H1 (cell line): ENCODE data around the gene MARCHF10. TPM values are rescaled to one million over a fixed set of nuclear protein-coding genes. Genes with fewer than 3 reads are reported as not detected.

ENCODE experiments used
- CTCF ChIA-PET: fragments of 300-600 bp; sonication (Branson Sonifier 250); formaldehyde crosslinking; loops from one replicate; lab custom pipeline; 2021; ENCODE audit not compliant: partially characterized antibody; lab: Charles Lee
- POLR2A ChIA-PET: fragments of 300-600 bp; sonication (Branson Sonifier 250); formaldehyde crosslinking; loops from one replicate; lab custom pipeline; 2021; ENCODE audit warnings: inconsistent platforms; ENCODE audit not compliant: partially characterized antibody; lab: Charles Lee
- DNase-seq, 2 experiments: peaks; one replicate each; pipeline versions ENCODE4 v3.0.0 to v3.0.0-alpha.2; 2010 to 2022; ENCODE audit warnings: low spot score in 2 of 2, low read depth in 1 of 2, mixed read lengths in 1 of 2
- FAIRE-seq: peaks from 2 replicates; lab custom pipeline; 2011; peaks lifted over from hg19 to GRCh38; lab: Jason Lieb, UNC
- H2AFZ ChIP-seq: 2 replicates; pipeline ENCODE4 v1.8.1; 2012; ENCODE audit warnings: low read length, inconsistent platforms
- H2AK5ac ChIP-seq: 2 replicates; pipeline ENCODE4 v1.6.1; 2013; ENCODE audit warnings: low read depth, low read length
- H2BK120ac ChIP-seq: replicated peaks from 2 replicates; pipeline ENCODE3; 2013; ENCODE audit warnings: low read depth, low read length, inconsistent platforms
- H2BK12ac ChIP-seq: 2 replicates; pipeline ENCODE4 v1.6.1; 2013; ENCODE audit warnings: low read depth, low read length
- H2BK15ac ChIP-seq: 2 replicates; pipeline ENCODE4 v1.6.1; 2013; ENCODE audit warnings: low read length
- H2BK20ac ChIP-seq: 2 replicates; pipeline ENCODE4 v1.6.1; 2013; ENCODE audit warnings: low read length
- H2BK5ac ChIP-seq: 2 replicates; pipeline ENCODE4 v1.6.1; 2013; ENCODE audit warnings: low read depth, low read length
- H3K14ac ChIP-seq: 2 replicates; pipeline ENCODE4 v1.6.1; 2013; ENCODE audit warnings: inconsistent platforms; ENCODE audit not compliant: insufficient read length
- H3K18ac ChIP-seq: 2 replicates; pipeline ENCODE4 v1.6.1; 2013; ENCODE audit warnings: low read length; ENCODE audit errors: extremely low read depth
- H3K23ac ChIP-seq: 2 replicates; pipeline ENCODE4 v1.6.1; 2013; ENCODE audit warnings: inconsistent platforms; ENCODE audit not compliant: insufficient read length
- H3K23me2 ChIP-seq: 2 replicates; pipeline ENCODE4 v1.6.1; 2013; ENCODE audit warnings: low read depth, low read length
- H3K27ac ChIP-seq: 2 replicates; pipeline ENCODE4 v1.6.1; 2011; ENCODE audit warnings: low read depth, low read length, inconsistent platforms
- H3K27me3 ChIP-seq, 4 experiments: replicated peaks in 1 of 4; 1 replicate in 1 of 4; 2 replicates in 3 of 4; pipeline versions ENCODE4 v1.6.1 to v1.8.1; 2011 to 2013; ENCODE audit warnings: low read length in 3 of 4, mild to moderate bottlenecking in 3 of 4, inconsistent platforms in 2 of 4, mixed read lengths in 2 of 4, moderate library complexity in 1 of 4; ENCODE audit not compliant: control insufficient read depth in 3 of 4, insufficient read depth in 3 of 4; ENCODE audit errors: extremely low read depth in 1 of 4
- H3K36me3 ChIP-seq, 4 experiments: 2 replicates each; pipeline versions ENCODE4 v1.6.1 to v1.8.1; 2011 to 2013; ENCODE audit warnings: mild to moderate bottlenecking in 4 of 4, low read length in 3 of 4, moderate library complexity in 2 of 4, control low read depth in 1 of 4, inconsistent platforms in 1 of 4; ENCODE audit not compliant: insufficient read depth in 4 of 4, control insufficient read depth in 2 of 4
- H3K4ac ChIP-seq: replicated peaks from 2 replicates; pipeline ENCODE3; 2013; ENCODE audit warnings: low read length, low read depth, mixed read lengths, inconsistent platforms; ENCODE audit not compliant: insufficient read length
- H3K4me1 ChIP-seq, 4 experiments: replicated peaks in 1 of 4; 1 replicate in 1 of 4; 2 replicates in 3 of 4; pipeline versions ENCODE4 v1.6.1 to v1.8.1; 2011 to 2013; ENCODE audit warnings: low read length in 3 of 4, inconsistent platforms in 2 of 4, mixed read lengths in 1 of 4; ENCODE audit not compliant: insufficient read depth in 4 of 4, control insufficient read depth in 3 of 4
- H3K4me2 ChIP-seq, 2 experiments: 2 replicates each; pipeline versions ENCODE4 v1.6.1 to v1.8.1; 2011 to 2013; ENCODE audit warnings: low read depth in 2 of 2, low read length in 2 of 2, control low read depth in 1 of 2, inconsistent platforms in 1 of 2, mild to moderate bottlenecking in 1 of 2; ENCODE audit not compliant: insufficient read depth in 1 of 2
- H3K4me3 ChIP-seq, 4 experiments: fragments of 200-600, 300-600 bp in 1 of 4; sonication (generic), shearing (Covaris generic), sonication (Bioruptor Twin) in 1 of 4; 2 replicates each; pipeline versions ENCODE4 v1.5.1 to v1.8.1; 2011 to 2016; ENCODE audit warnings: low read length in 4 of 4, low read depth in 3 of 4, control low read depth in 2 of 4, inconsistent platforms in 2 of 4, mild to moderate bottlenecking in 2 of 4, mixed read lengths in 1 of 4, moderate library complexity in 1 of 4; ENCODE audit not compliant: insufficient read depth in 2 of 4; ENCODE audit errors: extremely low read depth in 1 of 4
- H3K56ac ChIP-seq: replicated peaks from 2 replicates; pipeline ENCODE3; 2013; ENCODE audit warnings: low read depth, mild to moderate bottlenecking, mixed read lengths, low read length, inconsistent platforms; ENCODE audit not compliant: insufficient read length
- H3K79me1 ChIP-seq: 2 replicates; pipeline ENCODE4 v1.6.1; 2013; ENCODE audit warnings: low read depth, low read length, control low read depth
- H3K79me2 ChIP-seq, 2 experiments: 2 replicates each; pipeline versions ENCODE4 v1.6.1 to v1.8.1; 2012 to 2013; ENCODE audit warnings: low read length in 2 of 2, mild to moderate bottlenecking in 2 of 2, inconsistent platforms in 1 of 2; ENCODE audit not compliant: insufficient read depth in 2 of 2, control insufficient read depth in 1 of 2
- H3K9ac ChIP-seq, 4 experiments: replicated peaks in 1 of 4; 1 replicate in 1 of 4; 2 replicates in 3 of 4; pipeline versions ENCODE4 v1.6.1 to v1.8.1; 2011 to 2013; ENCODE audit warnings: low read depth in 3 of 4, low read length in 3 of 4, control low read depth in 2 of 4, mild to moderate bottlenecking in 2 of 4, moderate library complexity in 2 of 4, inconsistent platforms in 1 of 4; ENCODE audit errors: extremely low read depth in 1 of 4
- H3K9me3 ChIP-seq, 2 experiments: 2 replicates each; pipeline versions ENCODE4 v1.6.1 to v1.8.1; 2012 to 2013; ENCODE audit warnings: mild to moderate bottlenecking in 2 of 2, moderate library complexity in 2 of 2, control low read depth in 1 of 2, inconsistent platforms in 1 of 2, low read depth in 1 of 2, low read length in 1 of 2, mixed read lengths in 1 of 2; ENCODE audit not compliant: insufficient read depth in 2 of 2
- H4K20me1 ChIP-seq, 2 experiments: replicated peaks in 1 of 2; 2 replicates each; pipeline versions ENCODE3 to v1.8.1; 2011 to 2013; ENCODE audit warnings: inconsistent platforms in 2 of 2, low read length in 2 of 2, mild to moderate bottlenecking in 1 of 2; ENCODE audit not compliant: insufficient read depth in 2 of 2, control insufficient read depth in 1 of 2
- H4K5ac ChIP-seq: 2 replicates; pipeline ENCODE4 v1.6.1; 2013; ENCODE audit warnings: low read length, low read depth, mixed read lengths, inconsistent platforms; ENCODE audit not compliant: insufficient read length
- H4K8ac ChIP-seq: 2 replicates; pipeline ENCODE4 v1.8.0; 2013; ENCODE audit warnings: mild to moderate bottlenecking, moderate library complexity, low read length, inconsistent platforms; ENCODE audit not compliant: insufficient read depth; ENCODE audit errors: extremely low read depth
- H4K91ac ChIP-seq: replicated peaks from 2 replicates; pipeline ENCODE3; 2013; ENCODE audit warnings: low read length, mixed read lengths, inconsistent platforms; ENCODE audit not compliant: insufficient read length
- EZH2 ChIP-seq: fragments of 200-600 bp; sonication (generic); IDR thresholded peaks from 2 replicates; pipeline ENCODE4 v1.7.1; 2012; ENCODE audit warnings: low read depth, mild to moderate bottlenecking, moderate library complexity, low read length, inconsistent platforms; ENCODE audit not compliant: severe bottlenecking
- WGBS, 2 experiments: shearing (Covaris generic) in 1 of 2; methylation state at CpG; one replicate each; pipeline versions ENCODE4 v1.1.6 to v1.1.7; 2013 to 2015; ENCODE audit warnings: low lambda C conversion rate in 2 of 2, mixed read lengths in 2 of 2, inconsistent platforms in 1 of 2, low coverage in 1 of 2, missing lambda C conversion rate in 1 of 2; ENCODE audit not compliant: insufficient replicate concordance in 2 of 2, insufficient coverage in 1 of 2, insufficient read length in 1 of 2; ENCODE audit errors: extremely low coverage in 1 of 2, missing lambda C conversion rate in 1 of 2; 5-methylcytosine and 5-hydroxymethylcytosine counted together
- polyA plus RNA-seq, 7 experiments: library from polyadenylated mRNA; depleted of rRNA in 3 of 7; stranded (reverse) in 5 of 7; unstranded in 2 of 7; fragments of >200 nt in 5 of 7; fragments of 200-250 nt in 2 of 7; gene quantifications; 1 replicate in 5 of 7; 2 replicates in 1 of 7; 4 replicates in 1 of 7; pipeline versions ENCODE4 v1.2.1 to v1.2.3, GENCODE V29; 2011 to 2013; ENCODE audit warnings: missing spikeins in 2 of 7, mixed read lengths in 2 of 7
- total RNA-seq: library from RNA; stranded (reverse); fragmentation: NEBNext Ultra II Directional; extraction: Animal tissue kit (Norgen Biotek cat#: 25700); gene quantifications from 2 replicates; pipeline ENCODE4 v1.2.1, GENCODE V29; 2021

MARCHF10 gene
- total and polyA plus RNA-seq, 2 of the 8 experiments (the other 6 are each of a cell fraction or from before 2014, with no cell fraction given): 0.48 to 0.73 TPM

- no peak overlapping the region for H3K4ac ChIP-seq
- no peak overlapping the region for H3K27ac ChIP-seq
- 100% methylated on average over 3 of the region's 3 CpGs; no CpG with 5 or more reads in 1 of the 2 experiments for whole genome bisulfite sequencing, 2 experiments
- H3K4me3 ChIP-seq: no peak overlapping the region
- H3K4me1 ChIP-seq: no peaks in the 10 kb centered on the region; a peak in 2 of 7 replicates
- no peaks in the 10 kb centered on the region; a peak in 1 of 8 replicates for H3K36me3 ChIP-seq
- H3K14ac ChIP-seq: no peak overlapping the region
- H4K5ac ChIP-seq: no peak overlapping the region
- no peaks in the 10 kb centered on the region for H3K79me2 ChIP-seq
- CTCF ChIA-PET: no interaction called here
- no peak overlapping the region for H2BK5ac ChIP-seq
- no peaks in the 10 kb centered on the region for H3K27me3 ChIP-seq
- no peak for DNase-seq
- H4K8ac ChIP-seq: no peak overlapping the region
- no peaks in the 10 kb centered on the region for H4K20me1 ChIP-seq
- H3K56ac ChIP-seq: no peak overlapping the region
- no peak overlapping the region for H2BK120ac ChIP-seq
- no peak overlapping the region for H2BK20ac ChIP-seq
- H3K4me2 ChIP-seq: no peak overlapping the region
- H3K23me2 ChIP-seq: no peaks in the 10 kb centered on the region
- H2BK12ac ChIP-seq: no peak overlapping the region
- no peak overlapping the region for H3K18ac ChIP-seq
- no peak overlapping the region for H2AFZ ChIP-seq
- no peak overlapping the region for H2AK5ac ChIP-seq
- H3K79me1 ChIP-seq: no peaks in the 10 kb centered on the region
- no peak overlapping the region for H3K9ac ChIP-seq
- no peak overlapping the region for H3K23ac ChIP-seq
- peaks cover 0 to 4% of the 10 kb centered on the region in 2 experiments; a peak in 1 of 4 replicates for H3K9me3 ChIP-seq
- FAIRE-seq: no peak
- H2BK15ac ChIP-seq: no peak overlapping the region
- POLR2A ChIA-PET: interaction anchor here (0.5 to 1.2 kb wide), 2 partner anchors 10 to 28 kb away, joined by 3 read pairs; no protein-coding TSS in a partner anchor
- H4K91ac ChIP-seq: no peak overlapping the region
- TF ChIP-seq EZH2: no peak
Measured at GRCh38 chr17:62665599-62665998, 142.5 kb downstream of the MARCHF10 start.
